Measurements from ENCODE around the gene PYGB. TPM values are rescaled to one million over a fixed set of nuclear protein-coding genes. Genes with fewer than 3 reads are reported as not detected.

The PYGB gene
- total RNA-seq, 2 donors from 2014 or later = 211 to 295 TPM

DNA sequence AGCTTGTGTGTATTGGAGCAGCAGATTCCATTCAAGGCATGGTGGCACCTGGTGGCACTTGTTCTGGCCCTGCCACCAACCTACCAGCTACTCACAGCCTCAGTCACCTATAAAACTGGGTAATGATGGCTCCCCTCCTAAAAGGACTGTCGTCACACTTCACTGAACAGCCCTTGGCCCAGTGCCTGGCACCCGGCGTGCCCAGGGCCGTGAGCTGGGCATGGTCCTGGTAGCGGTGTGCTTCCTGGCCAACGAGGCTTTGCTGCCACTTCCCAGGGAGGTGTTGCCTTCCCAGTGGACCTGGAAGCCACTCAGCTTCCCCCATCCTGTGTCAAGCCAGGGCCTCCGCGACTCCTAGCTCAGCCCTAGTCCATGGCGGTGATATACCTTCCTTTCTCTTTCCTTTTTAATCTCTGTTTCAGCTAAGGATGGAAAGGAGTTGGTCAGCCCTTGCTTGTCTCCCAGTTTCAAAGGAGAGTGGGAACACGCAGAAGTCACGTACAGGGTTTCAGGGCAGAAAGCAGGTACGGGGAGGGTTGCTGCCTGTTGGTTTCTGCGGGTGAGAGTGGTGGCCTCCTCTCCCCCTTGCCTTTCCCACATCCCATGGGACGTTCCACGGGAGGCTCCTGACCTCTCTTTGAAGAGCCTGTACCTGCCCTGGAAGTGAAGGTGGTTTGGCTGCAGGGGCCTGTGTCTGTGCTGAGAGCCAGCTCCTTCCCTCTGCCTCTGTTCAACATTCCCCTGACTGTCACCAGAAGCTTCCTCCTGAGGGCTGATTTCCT, 26.9 kb upstream of the PYGB start:
- peaks cover 4% of the 10 kb centered on the region for H3K36me3 ChIP-seq
- H3K27ac ChIP-seq = peak overlapping the region; percentile 22
- intact Hi-C loops (cut with DNase I) = no loop called here
- no peaks in the 10 kb centered on the region for H3K9me3 ChIP-seq
- H3K4me3 ChIP-seq = no peak overlapping the region
- DNase-seq = peak; percentile 77
- TF ChIP-seq, protein P1, sequence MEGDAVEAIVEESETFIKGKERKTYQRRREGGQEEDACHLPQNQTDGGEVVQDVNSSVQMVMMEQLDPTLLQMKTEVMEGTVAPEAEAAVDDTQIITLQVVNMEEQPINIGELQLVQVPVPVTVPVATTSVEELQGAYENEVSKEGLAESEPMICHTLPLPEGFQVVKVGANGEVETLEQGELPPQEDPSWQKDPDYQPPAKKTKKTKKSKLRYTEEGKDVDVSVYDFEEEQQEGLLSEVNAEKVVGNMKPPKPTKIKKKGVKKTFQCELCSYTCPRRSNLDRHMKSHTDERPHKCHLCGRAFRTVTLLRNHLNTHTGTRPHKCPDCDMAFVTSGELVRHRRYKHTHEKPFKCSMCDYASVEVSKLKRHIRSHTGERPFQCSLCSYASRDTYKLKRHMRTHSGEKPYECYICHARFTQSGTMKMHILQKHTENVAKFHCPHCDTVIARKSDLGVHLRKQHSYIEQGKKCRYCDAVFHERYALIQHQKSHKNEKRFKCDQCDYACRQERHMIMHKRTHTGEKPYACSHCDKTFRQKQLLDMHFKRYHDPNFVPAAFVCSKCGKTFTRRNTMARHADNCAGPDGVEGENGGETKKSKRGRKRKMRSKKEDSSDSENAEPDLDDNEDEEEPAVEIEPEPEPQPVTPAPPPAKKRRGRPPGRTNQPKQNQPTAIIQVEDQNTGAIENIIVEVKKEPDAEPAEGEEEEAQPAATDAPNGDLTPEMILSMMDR (IDR thresholded peaks at IDR 0.05) = no peak
- peak overlapping the region in 1 of 2 donors; percentile 35 for H3K9ac ChIP-seq (ENCODE audit: low read depth in 2 of 2, low read length in 2 of 2)
- H3K4me1 ChIP-seq = no peaks in the 10 kb centered on the region
- no peaks in the 10 kb centered on the region for H3K27me3 ChIP-seq

DNA sequence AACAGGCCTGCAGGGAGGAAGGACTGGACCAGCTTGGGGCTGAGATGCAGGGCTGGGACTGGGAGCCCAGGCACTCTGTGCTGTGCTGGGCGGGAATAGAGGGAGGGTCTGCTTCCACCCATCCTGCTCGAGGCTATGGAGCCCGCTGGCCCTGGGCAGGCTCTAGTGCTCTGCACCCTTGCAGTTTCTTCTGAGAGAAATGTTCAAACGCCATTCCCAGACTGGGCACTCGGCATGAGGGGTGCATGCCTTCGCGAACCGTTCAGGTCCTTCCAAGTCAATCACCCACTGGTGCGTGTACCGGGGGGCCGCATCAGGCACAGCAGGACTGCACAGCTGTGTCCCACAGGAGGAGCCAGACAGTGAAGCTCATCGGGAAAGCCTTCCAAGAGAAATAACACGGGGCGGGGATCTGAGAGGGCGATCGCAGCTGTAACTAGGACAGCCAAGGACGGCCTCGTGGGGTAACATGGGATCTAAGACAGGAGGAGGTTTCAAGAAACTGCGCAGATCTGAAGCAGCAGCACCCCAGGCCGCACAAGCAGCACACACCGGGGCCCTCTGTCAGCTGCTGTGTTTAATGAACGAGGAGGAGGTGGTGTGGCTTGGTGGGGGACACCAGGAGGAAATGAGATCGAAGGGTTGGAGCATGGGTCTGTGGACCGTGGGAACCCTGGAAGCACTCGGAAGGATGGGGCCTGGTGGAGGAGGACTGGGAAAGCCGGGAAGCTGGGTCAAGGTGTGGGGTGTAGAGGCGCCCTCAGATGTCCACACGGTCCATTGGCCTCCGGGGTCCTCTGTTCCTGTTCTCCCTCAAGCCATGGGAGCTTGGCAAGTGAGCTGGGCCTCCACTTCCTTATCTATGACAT, 26.1 kb upstream of the PYGB start:
- peak overlapping the region in 1 of 2 donors; percentile 35 for H3K9ac ChIP-seq (ENCODE audit: low read depth in 2 of 2, low read length in 2 of 2)
- H3K9me3 ChIP-seq = no peaks in the 10 kb centered on the region
- H3K36me3 ChIP-seq = peaks cover 4% of the 10 kb centered on the region
- H3K27ac ChIP-seq = no peak overlapping the region
- intact Hi-C loops (cut with DNase I) = no loop called here
- TF ChIP-seq, protein P1 (IDR thresholded peaks at IDR 0.05) = no peak
- no peak for DNase-seq
- no peaks in the 10 kb centered on the region for H3K4me1 ChIP-seq
- H3K27me3 ChIP-seq = no peaks in the 10 kb centered on the region
- H3K4me3 ChIP-seq = no peak overlapping the region

DNA sequence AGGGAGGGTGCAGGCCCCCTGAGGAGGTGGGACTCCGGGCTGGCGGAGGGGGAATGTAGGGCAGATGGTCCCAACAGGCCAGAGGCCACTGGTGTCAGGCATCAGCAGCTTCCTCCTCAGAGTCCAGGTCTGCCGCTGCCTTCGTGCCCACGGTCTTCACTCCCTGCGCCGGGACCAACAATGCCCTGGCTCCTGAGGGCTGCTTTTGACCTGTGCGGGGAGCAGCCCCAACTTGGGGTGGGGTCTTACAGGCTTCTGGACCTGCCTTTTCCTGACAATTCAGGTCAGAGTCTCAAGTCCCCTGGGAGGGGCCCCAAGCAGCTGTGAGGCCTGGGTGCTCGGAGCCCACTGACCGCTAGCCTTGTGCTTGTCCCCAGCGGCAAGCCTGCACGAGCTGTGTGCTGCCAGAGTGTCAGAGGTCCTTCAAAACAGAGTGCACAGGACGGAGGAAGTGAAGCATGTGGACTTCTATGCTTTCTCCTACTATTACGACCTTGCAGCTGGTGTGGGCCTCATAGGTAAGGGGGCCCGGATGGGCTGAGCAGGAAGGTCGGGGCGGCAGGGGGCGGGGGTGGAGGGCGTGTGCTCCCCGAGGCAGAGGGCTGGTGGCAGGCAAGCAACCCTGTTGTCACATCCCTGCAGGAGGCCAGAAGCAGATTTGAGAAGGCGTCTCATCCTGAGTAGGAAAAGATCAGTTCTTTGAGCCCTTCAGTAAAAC, 25.3 kb upstream of the PYGB start:
- Histone ChIP-seq H3K9me3 (no peaks in the 10 kb centered on the region), H3K4me1 (no peaks in the 10 kb centered on the region), H3K27ac (peak overlapping the region; percentile 36), H3K27me3 (no peaks in the 10 kb centered on the region), H3K4me3 (no peak overlapping the region), H3K9ac (ENCODE audit: low read depth in 2 of 2, low read length in 2 of 2) (no peak overlapping the region), H3K36me3 (peaks cover 4% of the 10 kb centered on the region)
- intact Hi-C loops (cut with DNase I) = no loop called here
- no peak for DNase-seq
- TF ChIP-seq, protein P1 (IDR thresholded peaks at IDR 0.05) = no peak

DNA sequence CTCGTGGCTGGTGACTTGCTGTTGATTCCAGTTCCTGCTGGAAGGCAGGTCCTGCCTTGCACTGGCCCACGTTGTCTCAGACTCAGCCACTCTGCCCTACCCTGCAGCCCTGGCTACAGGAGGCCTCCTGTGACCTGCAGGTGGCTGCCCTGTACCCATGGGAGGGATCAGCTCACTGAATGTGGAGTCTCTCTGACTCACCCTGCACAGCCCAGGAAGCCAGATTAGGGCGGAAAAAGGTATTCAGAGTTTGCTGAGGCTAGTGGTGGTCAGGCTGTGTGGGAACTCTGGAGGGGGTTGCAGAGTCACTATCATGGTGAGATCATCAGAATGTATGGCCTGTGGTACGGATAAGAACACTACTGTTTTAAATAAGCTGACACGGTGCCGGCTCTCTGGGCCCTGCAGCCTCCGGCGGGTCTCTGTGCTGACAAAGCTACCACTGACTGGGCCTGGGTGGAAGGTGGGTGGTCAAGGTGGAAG, 24.7 kb upstream of the PYGB start:
- DNase-seq = peak; percentile 73
- intact Hi-C loops (cut with DNase I) = no loop called here
- H3K4me3 ChIP-seq = no peak overlapping the region
- H3K27ac ChIP-seq = peak overlapping the region; percentile 36
- H3K4me1 ChIP-seq = no peaks in the 10 kb centered on the region
- no peak overlapping the region for H3K9ac ChIP-seq (ENCODE audit: low read depth in 2 of 2, low read length in 2 of 2)
- H3K36me3 ChIP-seq = peaks cover 3% of the 10 kb centered on the region
- TF ChIP-seq, protein P1 (IDR thresholded peaks at IDR 0.05) = peak; percentile 16
- H3K27me3 ChIP-seq = no peaks in the 10 kb centered on the region
- H3K9me3 ChIP-seq = no peaks in the 10 kb centered on the region
